Colonic mucosa (tissue), 4 donors: ENCODE results near the gene JMY. TPM values are rescaled to one million over a fixed set of nuclear protein-coding genes. Genes with fewer than 3 reads are reported as not detected.

Experiments
- DNase-seq: peaks from one replicate; pipeline ENCODE4 v3.0.0-alpha.2; 2020
- H3K27ac ChIP-seq: fragments of 200-600 bp; one replicate; pipeline ENCODE4 v1.8.0; 2021
- H3K27me3 ChIP-seq: fragments of 200-600 bp; one replicate; pipeline ENCODE4 v1.8.0; 2021
- H3K36me3 ChIP-seq: fragments of 200-600 bp; one replicate; pipeline ENCODE4 v1.8.0; 2021
- H3K4me1 ChIP-seq: fragments of 200-600 bp; one replicate; pipeline ENCODE4 v1.8.0; 2021; ENCODE audit warnings: mild to moderate bottlenecking
- H3K4me3 ChIP-seq: fragments of 200-600 bp; one replicate; pipeline ENCODE4 v1.8.0; 2021
- H3K9ac ChIP-seq, 2 donors: one replicate each; pipeline ENCODE4 v1.7.0; 2013; ENCODE audit warnings: control low read depth in 2 of 2, low read depth in 2 of 2, low read length in 2 of 2
- H3K9me3 ChIP-seq: fragments of 200-600 bp; one replicate; pipeline ENCODE4 v1.8.0; 2021
- intact Hi-C: fragments of 100-400 bp; cut with DNase I; formaldehyde crosslinking; loops from one replicate; pipeline ENCODE4 v1.14.1; 2022
- total RNA-seq, 2 donors: library from RNA; stranded (reverse); fragmentation: NEBNext Ultra II Directional in 1 of 2; extraction: Animal tissue kit (Norgen Biotek cat#: 25700) in 1 of 2; gene quantifications; one replicate each; pipeline ENCODE4 v1.2.1, GENCODE V29; 2021
- TF ChIP-seq, protein P1 (sequence below): fragments of 200-600 bp; IDR thresholded peaks from one replicate; pipeline ENCODE4 v1.8.0; 2022; ENCODE audit warnings: antibody characterized with exemption, mild to moderate bottlenecking
- donor health status: healthy.
- donor health status: DM: no; HTN: no; CAD: no.
- donor health status: DM: no; HTN: no; CAD: no.

JMY gene
- total RNA-seq, 2 donors from 2014 or later = 4.7 to 8.0 TPM

GRCh38 chr5:79273341-79273740, 37.4 kb downstream of the JMY start:
- H3K4me1 ChIP-seq = no peaks in the 10 kb centered on the region
- no peaks in the 10 kb centered on the region for H3K9me3 ChIP-seq
- H3K4me3 ChIP-seq = no peak overlapping the region
- H3K27ac ChIP-seq = no peak overlapping the region
- no peaks in the 10 kb centered on the region for H3K36me3 ChIP-seq
- intact Hi-C loops = no loop called here
- TF ChIP-seq, protein P1, sequence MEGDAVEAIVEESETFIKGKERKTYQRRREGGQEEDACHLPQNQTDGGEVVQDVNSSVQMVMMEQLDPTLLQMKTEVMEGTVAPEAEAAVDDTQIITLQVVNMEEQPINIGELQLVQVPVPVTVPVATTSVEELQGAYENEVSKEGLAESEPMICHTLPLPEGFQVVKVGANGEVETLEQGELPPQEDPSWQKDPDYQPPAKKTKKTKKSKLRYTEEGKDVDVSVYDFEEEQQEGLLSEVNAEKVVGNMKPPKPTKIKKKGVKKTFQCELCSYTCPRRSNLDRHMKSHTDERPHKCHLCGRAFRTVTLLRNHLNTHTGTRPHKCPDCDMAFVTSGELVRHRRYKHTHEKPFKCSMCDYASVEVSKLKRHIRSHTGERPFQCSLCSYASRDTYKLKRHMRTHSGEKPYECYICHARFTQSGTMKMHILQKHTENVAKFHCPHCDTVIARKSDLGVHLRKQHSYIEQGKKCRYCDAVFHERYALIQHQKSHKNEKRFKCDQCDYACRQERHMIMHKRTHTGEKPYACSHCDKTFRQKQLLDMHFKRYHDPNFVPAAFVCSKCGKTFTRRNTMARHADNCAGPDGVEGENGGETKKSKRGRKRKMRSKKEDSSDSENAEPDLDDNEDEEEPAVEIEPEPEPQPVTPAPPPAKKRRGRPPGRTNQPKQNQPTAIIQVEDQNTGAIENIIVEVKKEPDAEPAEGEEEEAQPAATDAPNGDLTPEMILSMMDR = no peak
- H3K9ac ChIP-seq = no peak overlapping the region
- no peak for DNase-seq
- H3K27me3 ChIP-seq = no peaks in the 10 kb centered on the region

DNA sequence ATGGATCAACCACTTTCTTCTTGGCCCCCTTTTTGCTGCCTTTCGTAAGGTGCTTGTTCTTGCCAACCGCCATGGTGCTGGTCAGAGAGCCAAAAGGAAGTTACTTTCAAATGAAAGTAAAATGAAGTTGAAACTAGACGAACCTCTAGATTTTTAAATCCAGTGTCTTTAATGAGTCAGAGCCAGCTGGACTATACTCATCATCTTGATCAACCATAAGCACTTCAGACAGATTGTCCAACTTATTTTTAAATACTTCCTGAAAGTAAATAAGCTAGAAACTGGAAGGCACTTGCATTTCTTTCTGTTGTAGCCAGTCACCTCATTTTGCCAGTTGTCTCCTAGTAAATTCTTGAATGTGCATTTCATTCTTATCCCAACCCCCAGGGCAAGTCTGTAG, 48.9 kb downstream of the JMY start:
- Histone ChIP-seq H3K27ac (no peak overlapping the region), H3K27me3 (no peaks in the 10 kb centered on the region), H3K9ac (no peak overlapping the region), H3K4me3 (no peak overlapping the region), H3K36me3 (no peaks in the 10 kb centered on the region), H3K4me1 (no peaks in the 10 kb centered on the region), H3K9me3 (no peaks in the 10 kb centered on the region)
- TF ChIP-seq, protein P1 = no peak
- DNase-seq = no peak
- intact Hi-C loops = no loop called here

GRCh38 chr5:79285285-79285684, 49.4 kb downstream of the JMY start:
- Histone ChIP-seq H3K27ac (no peak overlapping the region), H3K9ac (no peak overlapping the region), H3K9me3 (no peaks in the 10 kb centered on the region), H3K4me1 (no peaks in the 10 kb centered on the region), H3K4me3 (no peak overlapping the region), H3K36me3 (no peaks in the 10 kb centered on the region), H3K27me3 (no peaks in the 10 kb centered on the region)
- intact Hi-C loops = no loop called here
- TF ChIP-seq, protein P1 = no peak
- DNase-seq = no peak

DNA sequence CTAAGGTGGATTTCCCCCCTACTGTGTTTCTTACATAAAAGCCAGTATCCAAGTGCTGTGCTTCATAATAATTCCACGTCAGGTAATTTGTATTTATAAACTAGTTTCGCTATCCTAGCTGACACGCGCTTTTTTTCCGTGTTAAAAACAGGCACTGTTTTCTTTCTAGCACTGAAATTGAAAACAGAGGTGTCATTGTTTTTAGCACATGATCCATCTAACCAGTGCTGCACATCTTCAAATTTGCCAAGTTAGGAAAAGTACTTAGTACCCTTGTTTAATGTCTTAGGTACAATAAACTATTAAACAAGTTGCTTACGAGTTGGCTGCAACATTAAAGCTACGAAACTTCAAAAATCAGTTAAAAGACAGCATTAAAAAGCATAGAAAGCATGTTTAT, 49.9 kb downstream of the JMY start:
- H3K4me1 ChIP-seq = no peaks in the 10 kb centered on the region
- H3K4me3 ChIP-seq = no peak overlapping the region
- no peak overlapping the region for H3K9ac ChIP-seq
- no peaks in the 10 kb centered on the region for H3K27me3 ChIP-seq
- TF ChIP-seq, protein P1 = no peak
- DNase-seq = no peak
- no peaks in the 10 kb centered on the region for H3K36me3 ChIP-seq
- intact Hi-C loops = no loop called here
- no peaks in the 10 kb centered on the region for H3K9me3 ChIP-seq
- H3K27ac ChIP-seq = no peak overlapping the region

DNA sequence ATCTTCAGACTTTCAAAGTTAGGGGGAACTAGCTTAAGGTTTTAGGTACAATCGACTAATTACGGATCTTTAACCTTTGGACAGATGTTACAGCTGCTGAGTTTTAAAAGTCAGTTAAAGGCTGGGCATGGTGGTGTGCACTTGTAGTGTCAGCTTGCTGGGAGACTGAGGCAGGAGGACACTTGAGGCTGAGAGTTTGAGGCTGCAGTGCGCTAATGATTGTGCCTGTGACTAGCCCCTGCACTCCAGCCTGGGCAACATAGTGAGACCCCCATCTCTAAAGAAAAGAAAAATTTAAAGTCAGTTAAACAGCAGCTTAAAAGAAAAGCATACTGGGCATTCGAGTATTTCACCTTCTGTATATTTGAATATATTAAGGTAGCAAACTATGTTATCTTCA, 51.4 kb downstream of the JMY start:
- Histone ChIP-seq H3K4me1 (no peaks in the 10 kb centered on the region), H3K4me3 (no peak overlapping the region), H3K9ac (no peak overlapping the region), H3K36me3 (no peaks in the 10 kb centered on the region), H3K27ac (no peak overlapping the region), H3K27me3 (no peaks in the 10 kb centered on the region), H3K9me3 (no peaks in the 10 kb centered on the region)
- intact Hi-C loops = no loop called here
- TF ChIP-seq, protein P1 = no peak
- no peak for DNase-seq

GRCh38 chr5:79287907-79288306, 52.0 kb downstream of the JMY start:
- no peak for DNase-seq
- intact Hi-C loops = no loop called here
- TF ChIP-seq, protein P1 = no peak

More at GRCh38 chr5:79287907-79288306, 52.0 kb downstream of the JMY start:
- Histone ChIP-seq H3K9ac (no peak overlapping the region), H3K4me1 (no peaks in the 10 kb centered on the region), H3K36me3 (no peaks in the 10 kb centered on the region), H3K27ac (no peak overlapping the region), H3K9me3 (no peaks in the 10 kb centered on the region), H3K4me3 (no peak overlapping the region), H3K27me3 (no peaks in the 10 kb centered on the region)
